NCI-H128 (cell line): ENCODE measurements around the gene ZNF532.
A peak's percentile ranks its signal among the peaks of the same experiment; 100 is the strongest.
"Not testable (repeated sequence)": the region's sequence is repeated elsewhere in the genome, so short reads cannot be mapped to it uniquely, and the experiment has no call there.

Experiments
- DNase-seq: peaks from one replicate; lab custom pipeline; 2025; ENCODE audit not compliant: unreplicated experiment; lab: John Stamatoyannopoulos, UW

ZNF532 gene, protein sequence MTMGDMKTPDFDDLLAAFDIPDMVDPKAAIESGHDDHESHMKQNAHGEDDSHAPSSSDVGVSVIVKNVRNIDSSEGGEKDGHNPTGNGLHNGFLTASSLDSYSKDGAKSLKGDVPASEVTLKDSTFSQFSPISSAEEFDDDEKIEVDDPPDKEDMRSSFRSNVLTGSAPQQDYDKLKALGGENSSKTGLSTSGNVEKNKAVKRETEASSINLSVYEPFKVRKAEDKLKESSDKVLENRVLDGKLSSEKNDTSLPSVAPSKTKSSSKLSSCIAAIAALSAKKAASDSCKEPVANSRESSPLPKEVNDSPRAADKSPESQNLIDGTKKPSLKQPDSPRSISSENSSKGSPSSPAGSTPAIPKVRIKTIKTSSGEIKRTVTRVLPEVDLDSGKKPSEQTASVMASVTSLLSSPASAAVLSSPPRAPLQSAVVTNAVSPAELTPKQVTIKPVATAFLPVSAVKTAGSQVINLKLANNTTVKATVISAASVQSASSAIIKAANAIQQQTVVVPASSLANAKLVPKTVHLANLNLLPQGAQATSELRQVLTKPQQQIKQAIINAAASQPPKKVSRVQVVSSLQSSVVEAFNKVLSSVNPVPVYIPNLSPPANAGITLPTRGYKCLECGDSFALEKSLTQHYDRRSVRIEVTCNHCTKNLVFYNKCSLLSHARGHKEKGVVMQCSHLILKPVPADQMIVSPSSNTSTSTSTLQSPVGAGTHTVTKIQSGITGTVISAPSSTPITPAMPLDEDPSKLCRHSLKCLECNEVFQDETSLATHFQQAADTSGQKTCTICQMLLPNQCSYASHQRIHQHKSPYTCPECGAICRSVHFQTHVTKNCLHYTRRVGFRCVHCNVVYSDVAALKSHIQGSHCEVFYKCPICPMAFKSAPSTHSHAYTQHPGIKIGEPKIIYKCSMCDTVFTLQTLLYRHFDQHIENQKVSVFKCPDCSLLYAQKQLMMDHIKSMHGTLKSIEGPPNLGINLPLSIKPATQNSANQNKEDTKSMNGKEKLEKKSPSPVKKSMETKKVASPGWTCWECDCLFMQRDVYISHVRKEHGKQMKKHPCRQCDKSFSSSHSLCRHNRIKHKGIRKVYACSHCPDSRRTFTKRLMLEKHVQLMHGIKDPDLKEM (N-terminal part only)

DNA sequence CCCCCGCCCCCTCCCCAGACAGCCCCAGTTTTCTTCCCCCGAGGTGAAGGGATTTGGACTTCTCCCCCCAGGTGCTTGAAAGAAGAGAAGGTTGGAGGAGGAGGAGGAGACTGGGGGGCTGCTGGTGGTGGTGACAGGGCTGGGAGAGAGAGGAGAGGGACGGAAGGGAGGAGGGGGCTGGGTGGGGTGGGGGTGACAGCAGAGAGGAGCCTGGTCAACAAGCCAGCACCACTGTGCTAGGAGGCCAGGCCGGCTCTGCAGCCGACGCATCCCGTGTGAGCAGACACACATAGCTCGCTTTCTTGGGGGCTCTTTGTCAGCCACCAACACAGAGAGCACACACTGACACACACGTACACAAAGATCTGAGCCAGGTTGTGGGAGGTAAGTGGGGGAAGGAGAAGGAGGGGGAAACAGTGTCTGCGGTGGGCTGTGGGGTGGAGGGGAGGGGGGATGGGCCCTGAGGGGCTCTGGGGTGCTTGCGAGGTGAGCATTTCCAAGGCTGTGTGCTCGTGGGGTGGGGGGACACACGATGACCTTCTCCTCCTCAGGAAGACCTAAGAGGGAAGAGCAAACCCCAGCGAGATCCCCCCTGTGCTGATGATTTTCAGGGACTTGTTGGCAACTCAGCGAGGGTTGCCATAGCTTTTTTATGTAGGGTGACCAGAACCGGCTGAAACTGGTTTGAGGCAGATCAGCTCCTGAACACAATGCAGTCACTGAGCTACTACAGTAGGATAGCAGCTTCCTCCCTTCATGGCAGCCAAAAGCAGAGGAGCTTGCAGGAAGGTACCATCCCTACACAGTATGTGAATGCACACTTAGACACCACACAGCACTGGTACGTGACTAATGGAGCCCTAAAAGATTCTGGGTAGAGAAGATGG, at the start of gene ZNF532:
TSS of gene ZNF532 (plus strand) at position 732 of the 887 bp plus-strand sequence. CDS start 53,411 bp downstream, outside the sequence.
- peak; percentile 68 for DNase-seq

DNA sequence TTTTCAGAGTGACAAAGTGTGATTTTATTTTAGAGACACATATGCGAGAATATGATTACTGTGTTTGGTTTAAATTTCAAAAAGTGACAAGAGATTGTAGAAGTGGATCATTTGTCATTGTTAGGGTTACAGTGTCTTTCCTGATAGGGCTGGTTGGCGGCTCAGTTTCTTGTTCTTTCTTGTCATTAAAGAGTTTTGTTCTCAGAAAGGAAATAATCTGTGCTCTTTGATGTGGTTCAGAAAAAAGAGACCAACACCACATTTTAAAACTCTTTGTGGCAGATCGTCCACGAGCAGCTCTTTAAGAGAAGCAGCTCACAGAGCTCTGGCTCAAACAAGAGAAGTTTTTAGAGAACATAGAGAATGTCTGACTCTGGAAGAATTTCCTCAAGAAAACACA, 45.6 kb upstream of the ZNF532 start:
- DNase-seq = no peak

DNA sequence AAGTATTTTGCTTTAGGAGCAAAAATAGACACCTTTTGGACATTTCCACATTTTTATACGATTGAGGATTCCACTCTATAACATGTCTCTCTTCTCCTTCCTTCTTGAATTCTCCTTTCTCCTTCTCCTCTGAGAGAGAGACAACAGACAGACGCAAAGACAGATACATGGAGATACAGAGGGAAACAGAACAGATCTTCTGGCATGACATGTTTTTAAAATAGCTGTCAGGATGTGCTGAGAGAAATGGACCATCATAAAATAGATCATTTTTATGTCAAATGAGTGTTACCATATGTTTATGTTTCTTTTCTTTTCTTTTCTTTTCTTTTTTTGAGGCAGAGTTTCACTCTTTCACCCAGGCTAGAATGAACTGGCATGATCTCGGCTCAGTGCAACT, 44.4 kb upstream of the ZNF532 start:
- DNase-seq = no peak

DNA sequence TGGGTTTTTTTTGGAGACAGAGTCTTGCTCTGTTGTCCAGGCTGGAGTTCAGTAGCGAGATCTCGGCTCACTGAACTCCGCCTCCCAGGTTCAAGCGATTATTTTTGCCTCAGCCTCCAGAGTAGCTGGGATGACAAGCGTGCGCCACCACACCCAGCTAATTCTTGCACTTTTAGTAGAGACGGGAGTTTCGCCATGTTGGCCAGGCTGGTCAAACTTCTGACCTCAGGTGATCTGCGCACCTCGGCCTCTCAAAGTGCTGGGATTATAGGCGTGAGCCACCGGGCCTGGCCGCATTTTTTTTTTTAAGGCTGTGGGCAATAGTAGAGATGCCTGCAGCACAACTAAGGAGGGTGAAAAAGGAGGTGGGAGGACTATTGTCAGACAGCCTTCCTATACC, 41.7 kb upstream of the ZNF532 start:
- no peak for DNase-seq

DNA sequence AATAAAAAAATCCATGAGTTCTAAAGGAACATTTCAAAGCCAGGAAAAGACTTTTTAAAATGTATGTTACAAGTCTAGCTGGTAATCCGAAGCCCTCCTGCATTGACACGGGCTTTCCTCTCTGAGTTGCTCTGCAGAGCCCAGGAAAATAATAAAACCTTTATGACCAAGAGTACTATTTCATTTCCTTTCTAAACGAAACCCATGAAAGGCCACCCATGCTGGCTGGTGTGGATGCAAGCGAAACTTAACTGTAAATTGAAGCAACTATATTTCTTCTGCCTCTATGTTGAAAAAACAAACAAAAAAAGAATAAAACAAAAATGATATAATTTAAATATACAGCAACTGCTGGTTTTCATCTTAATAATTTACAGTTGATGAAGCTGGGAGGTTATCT, 41.3 kb upstream of the ZNF532 start:
- no peak for DNase-seq

DNA sequence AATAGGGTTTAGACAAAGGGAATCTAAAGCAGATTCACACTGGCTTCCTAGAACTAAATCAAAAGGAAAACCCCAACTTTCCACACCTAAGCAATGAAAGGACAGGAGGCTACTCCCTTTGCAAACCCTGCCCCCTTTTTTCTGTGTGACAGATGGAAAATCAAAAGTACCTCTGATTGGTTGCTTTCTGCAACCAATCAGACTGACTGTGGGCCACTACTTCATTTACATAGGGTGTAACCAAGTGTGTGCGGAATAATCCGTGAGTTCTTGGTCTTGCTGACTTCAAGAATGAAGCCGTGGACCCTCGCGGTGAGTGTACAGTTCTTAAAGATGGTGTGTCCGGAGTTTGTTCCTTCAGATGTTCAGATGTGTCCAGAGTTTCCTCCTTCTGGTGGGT, 37.8 kb upstream of the ZNF532 start:
- not testable (repeated sequence) for DNase-seq

DNA sequence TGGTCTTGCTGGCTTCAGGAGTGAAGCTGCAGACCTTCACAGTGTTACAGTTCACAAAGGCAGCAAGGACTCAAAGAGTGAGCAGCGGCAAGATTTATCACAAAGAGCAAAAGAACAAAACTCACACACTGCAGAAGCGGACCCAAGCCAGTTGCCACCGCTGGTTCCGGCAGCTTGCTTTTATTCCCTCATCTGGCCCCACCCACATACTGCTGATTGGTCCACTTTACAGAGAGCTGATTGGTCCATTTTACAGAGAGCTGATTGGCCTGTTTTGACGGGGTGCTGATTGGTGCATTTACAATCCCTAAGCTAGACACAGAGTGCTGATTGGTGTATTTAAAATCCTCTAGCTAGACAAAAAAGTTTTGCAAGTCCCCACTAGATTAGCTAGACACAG, 37.2 kb upstream of the ZNF532 start:
- no peak for DNase-seq

DNA sequence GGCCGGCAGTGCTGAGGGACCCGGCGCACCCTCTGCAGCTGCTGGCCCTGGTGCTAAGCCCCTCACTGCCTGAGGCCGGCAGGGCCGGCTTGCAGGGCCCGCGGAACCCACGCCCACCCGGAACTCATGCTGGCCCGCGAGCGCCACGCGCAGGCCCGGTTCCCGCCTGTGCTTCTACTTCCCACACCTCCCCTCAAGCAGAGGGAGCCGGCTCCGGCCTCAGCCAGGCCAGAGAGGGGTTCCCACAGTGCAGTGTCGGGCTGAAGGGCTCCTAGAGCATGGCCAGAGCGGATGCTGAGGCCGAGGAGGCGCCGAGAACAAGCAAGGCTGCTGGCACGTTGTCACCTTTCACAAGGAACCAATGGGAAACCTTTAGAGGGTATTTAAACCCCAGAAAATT, 36.8 kb upstream of the ZNF532 start:
- no peak for DNase-seq

DNA sequence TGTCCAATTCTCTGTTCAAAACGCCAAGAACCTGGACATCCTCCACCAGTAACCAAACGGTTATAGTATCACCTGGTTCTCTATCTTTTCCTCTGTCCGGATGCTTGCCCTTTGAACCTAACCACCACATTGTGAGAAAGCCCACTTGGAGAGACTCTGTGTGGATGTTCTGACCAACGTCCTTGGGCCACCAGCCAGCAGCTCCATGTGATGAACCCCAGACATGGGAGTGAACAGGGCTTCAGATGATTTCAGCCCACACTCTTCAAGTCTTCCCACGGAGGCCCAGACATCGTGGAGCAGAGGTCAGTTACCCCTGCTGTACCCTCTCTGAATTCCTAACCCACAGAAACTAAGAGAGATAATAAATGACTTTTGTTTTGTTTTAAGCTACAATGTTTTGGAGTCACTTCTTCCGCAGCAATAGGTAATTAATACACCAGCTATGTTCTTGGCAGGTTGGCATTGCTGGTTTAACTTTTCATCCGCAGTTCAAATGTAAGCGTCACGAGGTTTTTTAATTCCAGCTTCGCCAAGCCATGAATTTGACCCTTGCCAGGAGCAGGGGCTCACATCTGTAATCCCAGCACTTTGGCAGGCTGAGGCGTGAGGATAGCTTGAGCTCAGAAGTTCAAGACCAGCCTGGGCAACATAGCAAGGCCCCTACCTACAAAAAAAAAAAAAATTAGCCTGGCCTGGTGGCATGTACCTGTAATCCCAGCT, 36.1 kb upstream of the ZNF532 start:
- no peak for DNase-seq

DNA sequence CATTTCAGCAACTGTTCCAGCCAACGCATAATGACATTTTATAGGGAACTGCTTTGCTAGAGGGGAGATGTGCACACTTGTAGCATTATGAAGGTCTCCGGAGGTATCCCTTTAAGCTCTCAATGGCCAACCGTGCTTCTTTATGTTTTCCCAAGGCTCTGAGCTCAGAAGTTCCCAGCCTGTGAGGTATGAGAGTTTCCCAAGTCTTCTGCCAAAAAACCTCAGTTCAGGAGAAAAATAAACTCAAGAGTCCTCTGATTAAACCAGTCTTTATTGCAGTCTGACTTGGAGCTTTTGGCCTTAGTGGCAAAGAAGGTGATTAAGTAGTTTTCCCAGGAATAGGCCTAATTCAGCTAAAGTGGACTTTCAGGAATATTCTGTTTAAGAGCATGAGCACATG, 35.4 kb upstream of the ZNF532 start:
- no peak for DNase-seq

DNA sequence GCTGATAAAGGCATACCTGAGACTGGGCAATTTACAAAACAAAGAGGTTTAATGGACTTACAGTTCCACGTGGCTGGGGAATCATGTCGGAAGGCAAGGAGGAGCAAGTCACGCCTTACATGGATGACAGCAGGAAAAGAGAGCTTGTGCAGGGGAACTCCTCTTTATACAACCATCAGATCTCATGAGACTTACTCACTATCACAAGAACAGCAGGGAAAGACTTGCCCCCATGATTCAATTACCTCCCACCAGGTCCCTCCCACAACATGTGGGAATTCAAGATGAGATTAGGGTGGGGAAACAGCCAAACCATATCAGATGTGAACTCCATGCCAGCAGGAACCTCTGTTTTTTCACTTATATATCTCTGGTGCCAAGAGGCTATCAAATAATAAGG, 34.8 kb upstream of the ZNF532 start:
- not testable (repeated sequence) for DNase-seq

DNA sequence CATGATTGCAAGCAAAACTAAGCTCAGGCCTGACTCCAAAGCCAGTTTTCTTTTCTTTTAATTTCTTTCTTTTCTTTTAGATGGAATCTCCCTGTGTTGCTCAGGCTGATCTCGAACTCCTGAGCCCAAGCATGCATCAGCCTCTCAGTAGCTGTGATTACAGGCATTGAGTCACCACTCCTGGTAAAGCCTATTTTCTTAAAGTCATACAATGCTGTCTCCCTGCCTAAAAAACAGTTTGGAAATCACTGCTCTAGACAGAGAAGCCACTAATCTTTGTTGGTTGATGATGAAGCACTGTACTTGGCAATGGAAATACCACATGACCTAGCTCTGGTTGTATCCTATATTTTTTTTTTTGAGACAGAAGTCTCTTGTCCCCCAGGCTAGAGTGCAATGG, 33.1 kb upstream of the ZNF532 start:
- DNase-seq = no peak

DNA sequence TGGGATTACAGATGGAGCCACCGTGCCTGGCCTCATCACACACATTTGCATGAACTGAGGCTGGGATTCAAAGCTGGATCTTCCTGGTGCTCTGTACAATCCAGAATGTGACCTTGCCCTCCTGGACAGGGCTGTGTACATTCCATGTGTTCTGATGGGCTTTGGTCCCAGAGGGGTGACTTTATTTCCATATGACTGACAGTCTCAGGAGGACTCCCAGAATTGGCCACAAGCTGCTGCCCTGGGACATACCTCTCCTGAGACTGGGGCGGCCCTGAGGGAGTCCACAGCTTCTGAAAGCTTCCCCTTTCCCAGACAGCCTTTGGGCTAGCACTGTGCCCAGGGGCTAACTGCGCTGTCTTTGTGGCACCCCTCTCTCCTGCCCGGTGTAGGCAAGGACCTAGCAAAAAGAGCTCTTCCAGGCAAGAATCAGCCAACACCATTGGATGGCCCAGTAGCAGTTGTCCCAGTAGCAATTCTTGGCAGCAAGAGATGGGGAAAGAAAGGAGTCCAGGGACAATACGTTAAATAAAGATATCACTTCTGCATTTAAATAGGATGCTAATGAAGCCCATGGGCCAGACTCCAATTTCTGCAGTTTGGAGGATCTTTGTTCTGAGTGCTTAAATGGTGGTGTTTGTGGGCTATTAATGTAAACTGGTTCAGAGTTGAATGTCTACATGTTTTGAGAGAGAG, 26.4 kb upstream of the ZNF532 start:
- DNase-seq = no peak

DNA sequence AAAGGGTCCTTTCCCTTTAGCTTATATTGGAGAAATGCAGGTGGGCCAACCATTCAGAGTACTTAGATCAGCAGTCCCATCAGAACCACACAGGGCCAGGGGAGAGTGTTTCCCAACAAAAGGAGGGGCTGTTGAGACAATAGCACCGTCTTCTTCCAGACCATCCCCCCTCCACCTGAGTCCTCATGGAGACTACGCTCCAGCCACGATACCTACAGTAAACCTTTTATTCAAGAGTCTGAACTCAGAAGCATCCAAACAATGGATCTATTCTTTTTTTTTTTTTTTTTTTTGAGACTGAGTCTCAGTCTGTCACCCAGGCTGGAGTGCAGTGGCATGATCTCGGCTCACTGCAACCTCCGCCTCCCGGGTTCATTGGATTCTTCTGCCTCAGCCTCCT, 25.7 kb upstream of the ZNF532 start:
- DNase-seq = no peak

DNA sequence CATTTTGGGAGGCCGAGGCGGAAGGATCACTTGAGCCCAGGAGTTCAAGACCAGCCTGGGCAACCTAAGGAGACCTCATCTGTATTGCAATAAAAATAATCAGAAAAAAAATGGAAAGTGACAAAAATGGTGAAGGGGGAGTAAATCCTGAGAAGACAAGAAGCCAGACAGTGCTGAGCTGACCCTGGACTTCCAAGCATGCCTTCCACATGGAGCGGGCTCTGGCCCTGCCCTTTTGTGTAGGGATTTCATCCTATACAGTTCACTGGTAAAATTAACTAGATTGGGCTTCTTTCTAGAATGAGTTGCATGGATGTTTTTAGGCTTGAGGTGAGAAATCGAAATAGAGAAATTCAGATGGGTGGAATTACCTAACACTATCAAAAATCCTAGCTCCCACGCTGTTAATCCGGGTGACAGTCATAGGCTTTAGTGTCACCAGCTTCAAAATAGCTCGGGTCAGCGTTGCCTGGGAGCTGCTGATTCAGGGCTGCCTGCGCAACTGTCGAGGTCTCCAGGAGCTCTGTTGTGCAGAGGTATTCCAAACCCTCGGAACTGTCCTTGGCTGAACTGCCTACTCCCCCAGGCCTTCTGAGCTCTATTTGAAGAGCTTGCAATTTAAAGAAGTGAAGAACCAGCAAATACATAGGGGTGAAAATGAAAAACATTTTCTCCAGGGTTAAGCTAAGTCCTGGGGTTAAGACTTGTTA, 21.5 kb upstream of the ZNF532 start:
- DNase-seq = no peak

DNA sequence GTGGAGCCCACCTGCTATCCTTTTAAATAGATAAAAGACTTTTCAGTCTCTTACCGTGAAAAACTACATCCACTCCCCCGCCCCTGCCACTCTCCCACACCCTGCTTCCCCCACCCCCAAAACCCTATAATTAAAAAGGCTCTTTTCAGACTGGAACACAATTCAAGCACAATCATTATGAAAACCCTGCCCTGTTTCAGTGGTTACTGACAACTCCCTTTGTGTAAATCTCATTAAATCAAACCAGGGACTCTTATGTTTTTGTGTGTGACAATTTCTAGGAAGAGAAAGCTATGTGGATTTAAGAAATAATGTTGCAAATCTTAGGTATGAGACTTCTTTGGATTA, 21.0 kb upstream of the ZNF532 start:
- DNase-seq = no peak

DNA sequence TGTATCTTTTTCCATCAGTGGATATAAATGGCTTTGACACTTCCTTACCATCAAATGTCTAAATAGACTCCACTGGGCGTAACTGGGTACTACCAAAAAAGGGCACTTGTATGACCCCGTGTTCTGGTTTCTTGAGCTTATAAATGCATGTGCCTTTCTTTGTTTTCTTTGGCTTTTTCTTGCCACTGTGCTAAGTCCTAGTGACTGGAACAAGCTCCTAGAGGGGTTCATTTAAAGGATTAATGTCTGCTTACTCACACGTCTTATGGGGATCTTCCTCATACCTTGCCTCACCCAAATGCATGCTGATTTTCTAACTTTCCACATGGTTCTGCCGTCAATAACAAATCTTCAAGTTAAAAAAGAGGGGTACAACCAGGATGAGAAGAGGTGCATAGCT, 19.8 kb upstream of the ZNF532 start:
- no peak for DNase-seq

DNA sequence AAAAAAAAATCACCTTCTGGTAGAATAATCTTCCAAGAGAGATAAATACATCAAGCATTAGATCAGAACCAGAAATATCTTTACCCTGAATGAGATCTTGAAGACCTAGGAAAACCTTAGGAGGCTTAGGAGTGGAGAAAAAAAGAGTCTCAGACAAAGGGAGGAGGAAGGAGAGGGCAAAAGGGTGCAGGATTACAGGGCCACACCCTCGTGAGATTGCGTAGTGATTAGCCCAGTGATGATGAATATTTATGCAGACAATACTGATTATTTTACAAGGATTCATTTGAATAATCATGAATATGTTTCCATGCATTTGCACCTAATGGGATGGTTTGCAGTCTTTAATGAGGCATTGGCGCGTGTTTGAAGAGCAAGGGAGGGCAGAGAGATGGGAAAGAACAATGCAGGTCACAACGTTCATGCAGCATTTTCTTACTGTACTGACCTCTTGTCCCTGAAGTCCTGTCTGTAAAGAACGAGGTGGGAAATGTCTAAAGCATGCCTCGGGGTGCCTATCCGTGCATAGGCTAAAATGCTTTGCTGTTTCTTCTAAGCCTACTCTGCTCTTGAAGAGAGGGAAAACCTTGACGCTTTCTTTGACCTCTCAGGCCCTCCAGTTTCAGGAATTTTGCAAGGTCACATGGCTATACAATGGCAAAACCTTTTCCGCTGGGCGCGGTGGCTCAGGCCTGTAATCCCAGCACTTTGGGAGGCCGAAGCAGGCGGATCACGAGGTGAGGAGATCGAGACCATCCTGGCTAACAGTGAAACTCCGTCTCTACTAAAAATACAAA, 18.6 kb upstream of the ZNF532 start:
- no peak for DNase-seq
